ENCODE data around the gene LHCGR.

The LHCGR gene

GRCh38 chr2:48755473-48755872 lies at the start of gene LHCGR:
LHCGR (minus strand) TSS chr2:48755724; CDS start chr2:48755671, 53 bp downstream.
- DNase-seq, result no peak

- no peak for DNase-seq
Observed at GRCh38 chr2:48799601-48800000, 44.1 kb upstream of the LHCGR start.

- no peak for DNase-seq
Observed at GRCh38 chr2:48795065-48795464, 39.5 kb upstream of the LHCGR start.

GRCh38 chr2:48793671-48794070 lies 38.1 kb upstream of the LHCGR start:
- DNase-seq, result no peak

GRCh38 chr2:48792030-48792429 lies 36.5 kb upstream of the LHCGR start:
- no peak for DNase-seq

GRCh38 chr2:48790407-48791170 lies 35.1 kb upstream of the LHCGR start:
- no peak for DNase-seq

GRCh38 chr2:48787580-48787979 lies 32.1 kb upstream of the LHCGR start:
- no peak for DNase-seq

GRCh38 chr2:48781366-48781765 lies 25.8 kb upstream of the LHCGR start:
- DNase-seq, result no peak

GRCh38 chr2:48779019-48779716 lies 23.6 kb upstream of the LHCGR start:
- no peak for DNase-seq

GRCh38 chr2:48774251-48774650 lies 18.7 kb upstream of the LHCGR start:
- DNase-seq, result no peak

GRCh38 chr2:48771241-48772014 lies 15.9 kb upstream of the LHCGR start:
- DNase-seq, result no peak

GRCh38 chr2:48770181-48770580 lies 14.7 kb upstream of the LHCGR start:
- DNase-seq, result no peak

- no peak for DNase-seq
Observed at GRCh38 chr2:48768669-48769068, 13.1 kb upstream of the LHCGR start.

GRCh38 chr2:48767330-48767729 lies 11.8 kb upstream of the LHCGR start:
- DNase-seq, result no peak

- DNase-seq, result no peak
Observed at GRCh38 chr2:48760826-48761225, 5.3 kb upstream of the LHCGR start.

GRCh38 chr2:48759682-48760081 lies 4.2 kb upstream of the LHCGR start:
- no peak for DNase-seq

- no peak for DNase-seq
Observed at GRCh38 chr2:48756289-48756688, 765 bp upstream of the LHCGR start.

- DNase-seq, result no peak
Observed at GRCh38 chr2:48754874-48755273, 650 bp downstream of the LHCGR start.

GRCh38 chr2:48753228-48753627 lies 2.3 kb downstream of the LHCGR start:
- DNase-seq, result no peak

- DNase-seq, result no peak
Observed at GRCh38 chr2:48750128-48750739, 5.3 kb downstream of the LHCGR start.

- no peak for DNase-seq
Observed at GRCh38 chr2:48749291-48750127, 6.0 kb downstream of the LHCGR start.

- no peak for DNase-seq
Observed at GRCh38 chr2:48747319-48747718, 8.2 kb downstream of the LHCGR start.

Measured in NCI-H345 (cell line).